Small intestine (tissue), 7 donors: ENCODE data around the gene OTOGL. TPM values are rescaled to one million over a fixed set of nuclear protein-coding genes. Genes with fewer than 3 reads are reported as not detected.
A peak's percentile ranks its signal among the peaks of the same experiment; 100 is the strongest.

ENCODE experiments used
- DNase-seq, 2 donors: peaks; one replicate each; pipeline versions ENCODE4 v3.0.0 to v3.0.0-alpha.2; 2013
- FAIRE-seq: peaks from 2 replicates; lab custom pipeline; 2012; peaks lifted over from hg19 to GRCh38; lab: Jason Lieb, UNC
- H3K27ac ChIP-seq, 3 donors: one replicate each; pipeline ENCODE4 v1.5.1; 2013; ENCODE audit warnings: low read length in 2 of 3, mild to moderate bottlenecking in 2 of 3, control low read depth in 1 of 3, inconsistent platforms in 1 of 3, low read depth in 1 of 3, moderate library complexity in 1 of 3
- H3K27me3 ChIP-seq, 3 donors: one replicate each; pipeline ENCODE4 v1.6.1; 2013; ENCODE audit warnings: low read length in 3 of 3, inconsistent platforms in 1 of 3; ENCODE audit not compliant: control insufficient read depth in 3 of 3, insufficient read depth in 3 of 3
- H3K36me3 ChIP-seq, 3 donors: one replicate each; pipeline ENCODE4 v1.6.1; 2013; ENCODE audit warnings: low read length in 3 of 3, inconsistent platforms in 1 of 3, low read depth in 1 of 3, mild to moderate bottlenecking in 1 of 3, moderate library complexity in 1 of 3; ENCODE audit not compliant: control insufficient read depth in 3 of 3, insufficient read depth in 2 of 3
- H3K4me1 ChIP-seq, 3 donors: one replicate each; pipeline ENCODE4 v1.6.1; 2013; ENCODE audit warnings: low read length in 2 of 3, inconsistent platforms in 1 of 3, low read depth in 1 of 3, mild to moderate bottlenecking in 1 of 3, moderate library complexity in 1 of 3; ENCODE audit not compliant: control insufficient read depth in 3 of 3, insufficient read depth in 2 of 3
- H3K4me3 ChIP-seq, 3 donors: one replicate each; pipeline ENCODE4 v1.5.1; 2013; ENCODE audit warnings: low read length in 3 of 3, control low read depth in 1 of 3, inconsistent platforms in 1 of 3, low read depth in 1 of 3, mild to moderate bottlenecking in 1 of 3, moderate library complexity in 1 of 3
- H3K9me3 ChIP-seq, 2 donors: one replicate each; pipeline ENCODE4 v1.6.1; 2013; ENCODE audit warnings: low read depth in 1 of 2, low read length in 1 of 2; ENCODE audit not compliant: control insufficient read depth in 2 of 2, insufficient read depth in 1 of 2
- WGBS, 3 donors: extraction: QIAGEN DNeasy Blood & Tissue Kit; methylation state at CpG; one replicate each; pipeline ENCODE4 v1.1.7; 2013; 5-methylcytosine and 5-hydroxymethylcytosine counted together
- polyA plus RNA-seq, 4 donors: library from polyadenylated mRNA; stranded (reverse) in 3 of 4; unstranded in 1 of 4; fragments of 200-250 nt in 3 of 4; fragments of 120-200 nt in 1 of 4; gene quantifications; one replicate each; pipeline versions ENCODE4 v1.2.1 to v1.2.3, GENCODE V29; 2013
- donor health status: healthy with polysubstance abuse.
- donor health status: control.
- donor health status: control.
- donor health status: Bipolar disorder and iron deficiency.
- donor health status: healthy.

OTOGL gene
- polyA plus RNA-seq, 4 donors: 0.09 to 0.44 TPM; not detected in 2

DNA sequence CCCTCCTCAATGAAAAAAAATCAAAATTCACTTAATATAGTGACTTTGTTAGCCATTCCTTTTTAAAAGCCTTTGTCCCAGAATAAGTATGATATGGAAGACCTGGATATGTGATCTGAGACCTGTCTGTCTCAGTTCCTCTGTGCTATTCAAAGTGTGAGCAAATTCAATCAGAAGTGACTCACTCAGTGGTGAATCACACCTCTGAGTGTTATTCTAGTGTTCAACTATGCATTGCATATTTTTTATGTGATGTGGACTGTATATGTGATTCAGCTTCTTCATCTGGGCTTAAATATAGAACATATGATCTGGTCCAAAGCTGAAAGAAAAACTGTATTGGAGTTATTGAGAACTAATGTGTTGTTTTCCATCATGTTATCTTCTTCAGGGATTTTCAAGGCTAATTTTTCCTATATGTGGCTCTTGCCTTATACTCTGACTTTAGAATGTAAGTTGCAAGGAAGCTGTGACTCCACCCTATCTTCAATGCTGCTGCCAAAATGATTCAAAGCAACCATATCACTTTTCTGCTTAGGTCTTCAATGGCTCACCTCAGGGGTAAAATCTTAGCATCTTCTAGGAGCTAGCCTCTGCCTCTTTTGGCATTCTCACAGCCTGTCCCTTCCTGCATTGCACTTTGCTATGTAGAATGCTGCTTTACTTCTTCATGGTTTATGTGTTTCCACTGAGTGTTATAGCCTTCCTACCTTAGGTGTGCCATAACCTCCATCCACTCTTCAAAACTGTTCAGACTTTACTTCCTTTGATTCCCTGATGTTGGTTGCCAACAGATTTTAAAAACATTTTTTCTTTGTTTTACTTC is 169.8 kb downstream of the OTOGL start:
- H3K36me3 ChIP-seq: no peaks in the 10 kb centered on the region
- H3K4me1 ChIP-seq: no peaks in the 10 kb centered on the region
- no peak for DNase-seq
- no peaks in the 10 kb centered on the region for H3K27me3 ChIP-seq
- H3K9me3 ChIP-seq: no peaks in the 10 kb centered on the region
- FAIRE-seq: no peak
- no peak overlapping the region for H3K4me3 ChIP-seq
- no peak overlapping the region for H3K27ac ChIP-seq

DNA sequence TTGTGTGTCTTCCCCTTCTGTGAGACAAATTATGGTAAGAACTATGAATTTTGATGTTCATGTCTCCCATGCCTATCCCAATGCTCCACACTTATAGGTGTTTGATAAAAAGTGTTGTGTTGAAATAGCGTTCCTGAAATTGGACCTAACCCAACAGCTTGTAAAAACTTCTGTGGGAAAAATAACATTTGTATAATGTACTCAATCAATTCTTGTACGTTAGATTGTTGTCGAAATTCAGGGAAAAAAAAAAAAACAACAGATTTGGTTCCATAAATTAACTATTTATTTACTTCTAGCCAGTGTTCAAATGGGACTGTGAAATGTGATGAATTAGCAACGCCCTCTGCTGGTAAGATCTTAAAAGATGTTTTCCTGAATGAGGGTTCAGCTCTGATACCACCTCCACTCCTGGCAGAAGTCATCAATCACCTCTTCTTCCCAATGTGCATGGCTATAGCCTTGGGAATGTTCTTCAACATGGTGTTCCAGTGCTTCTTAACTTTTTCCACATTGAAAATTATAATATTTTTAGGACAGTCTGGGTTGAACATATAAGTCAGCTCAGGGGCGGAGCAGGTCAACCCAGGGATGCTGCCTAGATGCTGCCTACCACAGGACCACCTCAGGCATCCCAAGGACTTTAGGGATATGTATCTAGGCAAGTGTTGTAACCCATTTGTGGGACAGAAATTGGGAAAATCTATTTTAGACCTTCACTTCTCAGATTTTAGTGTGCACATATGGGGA is 170.6 kb downstream of the OTOGL start:
- DNase-seq (peak; percentile 36 to 51), FAIRE-seq (no peak)
- Histone ChIP-seq H3K4me1 (no peaks in the 10 kb centered on the region), H3K27ac (no peak overlapping the region), H3K9me3 (no peaks in the 10 kb centered on the region), H3K4me3 (no peak overlapping the region), H3K27me3 (no peaks in the 10 kb centered on the region), H3K36me3 (no peaks in the 10 kb centered on the region)
- WGBS, 3 donors: 28 to 32% (median 29%) methylated on average over 5 of the region's 5 CpGs

GRCh38 chr12:80271780-80272179 is 172.4 kb downstream of the OTOGL start:
- Histone ChIP-seq H3K4me1 (no peaks in the 10 kb centered on the region), H3K4me3 (no peak overlapping the region), H3K27ac (no peak overlapping the region), H3K27me3 (no peaks in the 10 kb centered on the region), H3K36me3 (no peaks in the 10 kb centered on the region), H3K9me3 (no peaks in the 10 kb centered on the region)
- FAIRE-seq: no peak
- no peak for DNase-seq

DNA sequence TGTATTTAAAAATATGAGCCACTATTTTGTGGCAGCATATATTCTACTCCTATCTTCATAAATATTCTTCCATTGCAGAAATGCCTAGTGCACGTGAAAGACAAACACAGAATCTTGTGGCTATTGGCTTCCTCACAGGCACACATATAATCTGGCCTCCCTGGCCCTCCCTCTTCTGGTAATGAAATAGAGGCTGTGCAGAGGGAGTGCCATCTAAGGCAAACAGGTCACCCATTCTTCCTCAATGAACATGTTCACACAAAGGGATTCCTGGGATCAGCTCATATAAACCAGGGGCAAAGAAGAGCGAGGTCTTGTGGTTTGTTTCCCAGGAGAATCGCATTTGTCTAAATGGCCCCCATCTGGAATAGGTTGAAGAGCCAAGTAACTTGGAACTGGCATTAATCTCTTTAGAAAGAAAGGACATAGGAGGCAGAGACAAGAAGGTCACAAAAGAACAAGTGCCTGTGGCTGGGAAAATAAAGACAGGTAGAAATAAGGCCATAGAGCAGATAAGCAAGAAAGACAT is 173.1 kb downstream of the OTOGL start:
- FAIRE-seq: no peak
- Histone ChIP-seq H3K4me3 (no peak overlapping the region), H3K36me3 (no peaks in the 10 kb centered on the region), H3K27ac (no peak overlapping the region), H3K9me3 (no peaks in the 10 kb centered on the region), H3K4me1 (no peaks in the 10 kb centered on the region), H3K27me3 (no peaks in the 10 kb centered on the region)
- DNase-seq: no peak
- WGBS, 3 donors: 65 to 75% (median 74%) methylated on average over 3 of the region's 3 CpGs

GRCh38 chr12:80273144-80273543 is 173.8 kb downstream of the OTOGL start:
- WGBS, 3 donors: 75 to 89% (median 85%) methylated on average over 1 of the region's 1 CpG
- H3K36me3 ChIP-seq: no peaks in the 10 kb centered on the region
- no peaks in the 10 kb centered on the region for H3K27me3 ChIP-seq
- H3K27ac ChIP-seq: no peak overlapping the region
- no peaks in the 10 kb centered on the region for H3K4me1 ChIP-seq
- DNase-seq: no peak
- FAIRE-seq: no peak
- H3K9me3 ChIP-seq: no peaks in the 10 kb centered on the region
- H3K4me3 ChIP-seq: no peak overlapping the region

DNA sequence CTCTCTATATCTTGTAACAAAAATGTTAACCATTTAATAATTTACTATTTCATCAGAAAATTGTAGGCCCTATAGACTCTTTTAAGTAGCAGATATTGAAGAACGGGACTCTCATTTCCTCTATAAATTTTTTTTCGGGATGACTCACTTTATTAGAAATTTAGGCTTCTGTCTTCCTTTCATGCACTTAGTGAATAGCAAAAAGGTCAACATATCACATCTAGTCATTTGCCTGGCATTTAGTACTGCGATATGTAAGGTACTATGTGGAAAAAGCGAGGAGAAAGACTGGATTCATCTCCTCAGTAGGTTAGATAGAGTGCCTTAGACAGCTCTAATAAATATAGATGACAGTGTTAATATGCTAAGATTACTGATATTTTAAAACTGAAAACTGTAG is 178.4 kb downstream of the OTOGL start:
- DNase-seq (no peak), FAIRE-seq (no peak)
- WGBS, 3 donors: 84 to 95% (median 89%) methylated on average over 4 of the region's 4 CpGs

GRCh38 chr12:80282226-80282625 is 182.9 kb downstream of the OTOGL start:
- WGBS, 3 donors: 68 to 84% (median 71%) methylated on average over 4 of the region's 4 CpGs
- H3K4me3 ChIP-seq: no peak overlapping the region
- DNase-seq (no peak), FAIRE-seq (no peak)
- no peaks in the 10 kb centered on the region for H3K36me3 ChIP-seq
- no peak overlapping the region for H3K27ac ChIP-seq
- no peaks in the 10 kb centered on the region for H3K27me3 ChIP-seq
- no peaks in the 10 kb centered on the region for H3K4me1 ChIP-seq
- no peaks in the 10 kb centered on the region for H3K9me3 ChIP-seq

More for the DNA sequence above, 178.4 kb downstream of the OTOGL start:
- no peaks in the 10 kb centered on the region for H3K4me1 ChIP-seq
- no peaks in the 10 kb centered on the region for H3K27me3 ChIP-seq
- H3K27ac ChIP-seq: no peak overlapping the region
- H3K36me3 ChIP-seq: no peaks in the 10 kb centered on the region
- no peaks in the 10 kb centered on the region for H3K9me3 ChIP-seq
- H3K4me3 ChIP-seq: no peak overlapping the region

GRCh38 chr12:80282761-80283160 is 183.4 kb downstream of the OTOGL start:
- no peaks in the 10 kb centered on the region for H3K27me3 ChIP-seq
- no peak for DNase-seq
- H3K36me3 ChIP-seq: no peaks in the 10 kb centered on the region
- no peaks in the 10 kb centered on the region for H3K4me1 ChIP-seq
- no peak for FAIRE-seq
- no peaks in the 10 kb centered on the region for H3K9me3 ChIP-seq
- H3K27ac ChIP-seq: no peak overlapping the region
- H3K4me3 ChIP-seq: no peak overlapping the region
